Progenitor cell of endocrine pancreas (in vitro differentiated cells): ENCODE results near the gene ARMC6. TPM values are rescaled to one million over a fixed set of nuclear protein-coding genes. Genes with fewer than 3 reads are reported as not detected.

ENCODE experiments used
- DNase-seq: peaks from one replicate; pipeline ENCODE4 v3.0.0; 2021; ENCODE audit warnings: low spot score; ENCODE audit not compliant: unreplicated experiment
- H3K27ac Mint-ChIP-seq: 2 replicates; pipeline ENCODE4 v1.8.0; 2021; ENCODE audit warnings: mild to moderate bottlenecking, moderate library complexity, mixed read lengths
- H3K27me3 Mint-ChIP-seq: 2 replicates; pipeline ENCODE4 v1.8.0; 2021; ENCODE audit warnings: mixed read lengths
- H3K36me3 Mint-ChIP-seq: 2 replicates; pipeline ENCODE4 v1.8.0; 2022; ENCODE audit warnings: mixed read lengths; ENCODE audit not compliant: insufficient read depth
- H3K4me1 Mint-ChIP-seq: 2 replicates; pipeline ENCODE4 v1.8.0; 2021; ENCODE audit warnings: low read depth, mixed read lengths
- H3K4me3 Mint-ChIP-seq: 2 replicates; pipeline ENCODE4 v1.8.0; 2021; ENCODE audit warnings: low read depth, mild to moderate bottlenecking, moderate library complexity, mixed read lengths
- H3K9me3 Mint-ChIP-seq: 2 replicates; pipeline ENCODE4 v1.8.0; 2021; ENCODE audit warnings: low read depth, mixed read lengths
- CTCF ChIP-seq: fragments of 200-600 bp; sonication (generic); IDR thresholded peaks from one replicate; pipeline ENCODE4 v1.5.0; 2021; ENCODE audit warnings: antibody characterized with exemption, mild to moderate bottlenecking; ENCODE audit not compliant: unreplicated experiment
- total RNA-seq: library from RNA; stranded (reverse); gene quantifications from 2 replicates; pipeline ENCODE4 v1.2.1, GENCODE V29; 2021

The ARMC6 gene
- total RNA-seq, 1 donor from 2014 or later = 33.5 TPM

DNA sequence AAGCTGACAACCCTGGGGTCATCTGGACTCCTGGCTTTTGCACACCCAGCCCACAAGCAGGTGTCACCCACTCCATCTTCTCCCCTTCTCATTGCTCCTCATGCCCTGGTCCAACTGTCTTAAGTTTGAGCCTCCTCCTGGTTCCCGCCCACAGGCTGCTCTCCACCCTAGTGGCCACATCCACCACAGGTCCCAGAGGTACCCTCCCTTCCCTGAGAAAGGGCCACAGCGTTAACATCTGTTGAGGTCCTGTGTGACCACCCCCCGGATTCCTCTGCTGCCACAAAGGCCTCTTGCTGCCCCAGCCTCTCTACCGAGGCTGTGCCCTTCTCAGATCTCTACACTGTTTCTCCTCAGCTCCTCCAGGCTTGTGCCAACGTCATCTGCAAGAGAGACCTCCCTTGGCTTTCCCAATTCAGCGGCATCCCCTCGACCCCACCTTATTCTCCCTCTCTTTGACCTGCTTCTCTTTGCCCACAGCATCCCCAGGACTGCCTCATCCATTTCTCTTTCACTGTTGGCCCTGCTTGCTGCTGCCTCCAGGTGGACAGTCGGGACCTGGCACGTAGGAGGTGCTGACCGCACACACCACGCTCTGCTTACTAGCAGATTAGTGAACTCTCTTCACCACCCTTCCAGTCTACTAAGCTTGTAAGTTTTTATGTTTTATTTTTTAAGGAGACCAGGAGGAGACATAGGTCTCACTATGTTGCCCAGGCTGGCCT lies 33.3 kb upstream of the ARMC6 start:
- Mint-ChIP-seq H3K4me3 (no peak overlapping the region), H3K9me3 (no peaks in the 10 kb centered on the region), H3K27me3 (no peaks in the 10 kb centered on the region), H3K36me3 (peaks cover 12% of the 10 kb centered on the region), H3K4me1 (no peaks in the 10 kb centered on the region), H3K27ac (no peak overlapping the region)
- TF ChIP-seq CTCF = no peak
- DNase-seq = no peak

DNA sequence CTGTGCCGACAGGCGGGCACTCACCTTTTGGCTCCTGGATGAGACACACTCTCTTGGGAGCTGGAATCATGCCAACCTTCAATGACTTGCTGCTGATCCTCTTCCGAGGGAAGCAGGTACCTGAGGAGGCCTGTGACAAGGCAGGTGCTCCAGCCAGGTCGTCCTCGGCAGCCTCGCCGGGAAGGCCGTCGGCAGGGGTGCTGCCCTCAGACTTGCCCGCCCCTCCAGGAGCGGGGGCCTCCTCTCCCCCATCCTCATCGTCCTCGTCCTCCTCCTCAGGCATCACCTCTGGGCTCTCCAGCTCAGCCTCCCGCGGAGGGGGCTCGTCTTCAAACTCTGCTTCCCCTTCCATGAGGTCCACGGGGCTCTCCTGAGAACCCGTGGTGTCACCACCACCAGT lies 29.3 kb upstream of the ARMC6 start:
- Mint-ChIP-seq H3K36me3 (peaks cover 17% of the 10 kb centered on the region), H3K27me3 (no peaks in the 10 kb centered on the region), H3K27ac (no peak overlapping the region), H3K4me1 (no peaks in the 10 kb centered on the region), H3K9me3 (no peaks in the 10 kb centered on the region), H3K4me3 (no peak overlapping the region)
- DNase-seq = no peak
- no peak for TF ChIP-seq CTCF

- no peak for TF ChIP-seq CTCF
- H3K27me3 Mint-ChIP-seq = no peaks in the 10 kb centered on the region
- no peak for DNase-seq
- no peak overlapping the region for H3K27ac Mint-ChIP-seq
- H3K4me3 Mint-ChIP-seq = no peak overlapping the region
- H3K36me3 Mint-ChIP-seq = peaks cover 20% of the 10 kb centered on the region
- H3K4me1 Mint-ChIP-seq = no peaks in the 10 kb centered on the region
- H3K9me3 Mint-ChIP-seq = no peaks in the 10 kb centered on the region
These were observed 27.2 kb upstream of the ARMC6 start for GRCh38 chr19:19006213-19006612.

DNA sequence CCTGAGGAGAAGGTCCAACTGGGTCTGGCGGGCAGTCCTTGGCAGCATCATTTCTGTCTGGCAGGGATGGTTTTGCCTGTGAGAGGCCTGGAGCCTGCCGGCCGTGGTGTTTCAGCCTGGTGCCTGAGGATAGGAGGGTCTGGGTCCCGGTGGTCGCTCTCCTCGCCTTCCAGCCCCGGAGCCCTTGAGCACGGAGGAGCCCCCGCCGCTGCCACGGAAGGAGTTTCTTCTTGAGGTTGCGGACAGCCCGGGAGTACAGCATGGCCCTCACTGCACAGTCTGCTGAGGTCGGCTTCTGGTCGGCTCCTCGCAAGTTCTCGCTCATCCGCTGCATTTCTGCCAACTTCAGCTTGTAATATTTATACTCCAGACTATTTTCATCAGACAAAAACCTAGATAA lies 23.5 kb upstream of the ARMC6 start:
- Mint-ChIP-seq H3K4me3 (no peak overlapping the region), H3K9me3 (no peaks in the 10 kb centered on the region), H3K27ac (no peak overlapping the region), H3K4me1 (no peaks in the 10 kb centered on the region), H3K36me3 (peaks cover 23% of the 10 kb centered on the region), H3K27me3 (no peaks in the 10 kb centered on the region)
- no peak for DNase-seq
- TF ChIP-seq CTCF = no peak

GRCh38 chr19:19010551-19010950 lies 22.9 kb upstream of the ARMC6 start:
- no peak overlapping the region for H3K27ac Mint-ChIP-seq
- no peaks in the 10 kb centered on the region for H3K4me1 Mint-ChIP-seq
- no peak for TF ChIP-seq CTCF
- peaks cover 22% of the 10 kb centered on the region for H3K36me3 Mint-ChIP-seq
- no peaks in the 10 kb centered on the region for H3K27me3 Mint-ChIP-seq
- H3K4me3 Mint-ChIP-seq = no peak overlapping the region
- H3K9me3 Mint-ChIP-seq = no peaks in the 10 kb centered on the region
- DNase-seq = no peak
